Measurements from ENCODE around the gene NCAM2. TPM values are rescaled to one million over a fixed set of nuclear protein-coding genes. Genes with fewer than 3 reads are reported as not detected.
"Not testable (repeated sequence)": the region's sequence is repeated elsewhere in the genome, so short reads cannot be mapped to it uniquely, and the experiment has no call there.

The NCAM2 gene
- total and polyA plus RNA-seq, 3 experiments from 2014 or later: not detected

GRCh38 chr21:21122680-21123079 lies 124.5 kb downstream of the NCAM2 start:
- no peaks in the 10 kb centered on the region for H3K4me1 Mint-ChIP-seq
- H3K27ac ChIP-seq (ENCODE audit: low read depth, low read length): no peak overlapping the region
- no peaks in the 10 kb centered on the region for H3K36me3 Mint-ChIP-seq
- H3K4me3 ChIP-seq (ENCODE audit: low read length): no peak overlapping the region
- H3K27ac Mint-ChIP-seq: no peak overlapping the region
- CTCF ChIA-PET: no interaction called here
- H3K27me3 ChIP-seq (ENCODE audit: insufficient read depth, low read length, poor library complexity, severe bottlenecking): no peaks in the 10 kb centered on the region
- peaks cover 3 to 10% (median 5%) of the 10 kb centered on the region in 5 donors for H3K9me3 Mint-ChIP-seq
- no peaks in the 10 kb centered on the region for H3K27me3 Mint-ChIP-seq
- no peaks in the 10 kb centered on the region for H3K9me3 ChIP-seq (ENCODE audit: low read length)
- no peaks in the 10 kb centered on the region for H3K36me3 ChIP-seq (ENCODE audit: insufficient read depth, low read length)
- DNase-seq: no peak
- no peaks in the 10 kb centered on the region for H3K4me1 ChIP-seq (ENCODE audit: insufficient read depth, low read length)
- POLR2A ChIA-PET: no interaction called here
- no peak overlapping the region for H3K4me3 Mint-ChIP-seq

DNA sequence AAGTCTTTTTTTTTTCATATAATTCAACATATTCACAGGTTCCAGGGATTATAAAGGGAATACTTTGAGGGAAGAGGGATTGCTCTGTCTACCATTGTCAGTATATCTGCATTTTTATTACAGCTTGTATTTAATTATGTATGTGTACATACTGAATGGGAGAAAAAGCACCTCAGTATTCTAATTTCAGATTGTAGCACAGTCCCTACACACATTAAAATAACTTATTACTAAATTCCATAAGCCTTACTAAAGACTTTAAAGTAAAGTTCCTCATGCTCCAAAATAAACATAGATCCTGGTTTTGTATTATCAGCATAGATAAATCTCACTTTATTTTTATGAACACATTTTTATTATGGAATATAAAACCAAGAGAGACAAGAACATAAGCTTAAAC lies 134.2 kb downstream of the NCAM2 start:
- Mint-ChIP-seq H3K4me3 (no peak overlapping the region), H3K27ac (no peak overlapping the region), H3K9me3 (peaks cover 0 to 8% (median 4%) of the 10 kb centered on the region in 5 donors), H3K27me3 (no peaks in the 10 kb centered on the region), H3K4me1 (no peaks in the 10 kb centered on the region), H3K36me3 (no peaks in the 10 kb centered on the region)
- no peak for DNase-seq
- Histone ChIP-seq H3K4me3 (ENCODE audit: low read length) (no peak overlapping the region), H3K27ac (ENCODE audit: low read depth, low read length) (no peak overlapping the region), H3K4me1 (ENCODE audit: insufficient read depth, low read length) (no peaks in the 10 kb centered on the region), H3K27me3 (ENCODE audit: insufficient read depth, low read length, poor library complexity, severe bottlenecking) (no peaks in the 10 kb centered on the region), H3K9me3 (ENCODE audit: low read length) (no peaks in the 10 kb centered on the region), H3K36me3 (ENCODE audit: insufficient read depth, low read length) (no peaks in the 10 kb centered on the region)
- CTCF ChIA-PET: no interaction called here
- POLR2A ChIA-PET: no interaction called here

DNA sequence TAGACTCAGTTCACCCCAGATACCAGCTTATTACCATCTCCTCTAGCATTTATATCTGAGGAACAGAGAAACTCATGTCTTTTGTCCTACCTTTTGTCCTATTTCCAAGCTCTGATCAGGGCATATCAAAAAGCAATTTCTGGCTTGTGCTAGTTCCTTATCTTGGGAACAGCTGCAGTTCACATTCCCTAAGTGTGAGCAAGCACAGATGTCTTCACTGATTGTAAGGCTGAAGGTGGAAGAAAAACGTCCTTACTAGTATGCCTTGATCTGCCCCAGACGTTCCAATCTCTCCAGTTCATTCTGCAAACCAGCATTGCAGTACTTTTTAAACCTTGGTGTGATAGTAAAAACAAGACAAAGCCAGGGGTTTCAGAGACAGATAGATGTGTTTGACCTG lies 139.8 kb downstream of the NCAM2 start:
- Mint-ChIP-seq H3K36me3 (no peaks in the 10 kb centered on the region), H3K9me3 (peaks cover 3 to 12% (median 10%) of the 10 kb centered on the region in 5 donors), H3K27me3 (no peaks in the 10 kb centered on the region), H3K27ac (no peak overlapping the region), H3K4me3 (no peak overlapping the region), H3K4me1 (no peaks in the 10 kb centered on the region)
- Histone ChIP-seq H3K27ac (ENCODE audit: low read depth, low read length) (no peak overlapping the region), H3K4me1 (ENCODE audit: insufficient read depth, low read length) (no peaks in the 10 kb centered on the region), H3K27me3 (ENCODE audit: insufficient read depth, low read length, poor library complexity, severe bottlenecking) (no peaks in the 10 kb centered on the region), H3K9me3 (ENCODE audit: low read length) (no peaks in the 10 kb centered on the region), H3K36me3 (ENCODE audit: insufficient read depth, low read length) (no peaks in the 10 kb centered on the region), H3K4me3 (ENCODE audit: low read length) (no peak overlapping the region)
- POLR2A ChIA-PET: no interaction called here
- no peak for DNase-seq
- CTCF ChIA-PET: no interaction called here

DNA sequence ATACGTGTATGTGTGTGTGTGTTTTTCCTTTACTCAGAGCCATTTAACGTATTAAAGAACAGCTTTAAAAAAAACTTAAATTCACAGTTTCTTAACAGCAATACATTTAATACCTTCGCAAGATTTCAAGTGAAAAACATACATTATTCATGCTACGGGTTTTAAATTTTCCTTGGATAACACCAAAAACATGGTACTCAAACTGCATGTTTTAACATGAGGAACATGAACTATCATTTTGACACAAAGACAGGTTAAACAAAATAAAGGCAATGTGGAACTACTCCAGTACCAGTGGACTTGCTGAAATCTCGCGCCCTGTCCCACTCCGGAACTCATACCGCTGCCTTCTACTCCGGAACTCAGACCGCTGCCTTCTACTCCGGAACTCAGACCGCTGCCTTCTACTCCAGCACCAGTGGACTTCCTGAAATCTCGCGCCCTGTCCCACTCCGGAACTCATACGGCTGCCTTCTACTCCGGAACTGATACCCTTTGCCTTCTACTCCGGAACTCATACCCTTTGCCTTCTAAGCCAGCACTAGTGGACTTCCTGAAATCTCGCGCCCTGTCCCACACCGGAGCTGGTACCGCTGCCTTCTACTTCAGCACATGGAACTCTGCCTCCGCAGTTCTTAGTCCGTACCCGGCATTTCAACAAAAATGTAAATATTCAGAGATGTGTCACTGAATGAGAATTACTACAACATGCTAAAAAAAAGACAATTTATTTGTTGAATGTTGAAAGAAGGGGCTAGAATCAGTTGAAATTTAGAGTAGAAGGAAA lies 148.6 kb downstream of the NCAM2 start:
- no peaks in the 10 kb centered on the region for H3K4me1 ChIP-seq (ENCODE audit: insufficient read depth, low read length)
- no peaks in the 10 kb centered on the region for H3K27me3 ChIP-seq (ENCODE audit: insufficient read depth, low read length, poor library complexity, severe bottlenecking)
- no peak overlapping the region for H3K4me3 ChIP-seq (ENCODE audit: low read length)
- H3K36me3 ChIP-seq (ENCODE audit: insufficient read depth, low read length): no peaks in the 10 kb centered on the region
- H3K4me1 Mint-ChIP-seq: no peaks in the 10 kb centered on the region
- H3K27ac Mint-ChIP-seq: no peak overlapping the region
- no peaks in the 10 kb centered on the region for H3K9me3 ChIP-seq (ENCODE audit: low read length)
- no peak for DNase-seq
- H3K36me3 Mint-ChIP-seq: no peaks in the 10 kb centered on the region
- no peaks in the 10 kb centered on the region for H3K27me3 Mint-ChIP-seq
- H3K27ac ChIP-seq (ENCODE audit: low read depth, low read length): peak overlapping the region; percentile 70
- no peak overlapping the region for H3K4me3 Mint-ChIP-seq
- peaks cover 0 to 10% (median 6%) of the 10 kb centered on the region in 5 donors for H3K9me3 Mint-ChIP-seq
- CTCF ChIA-PET: no interaction called here
- POLR2A ChIA-PET: no interaction called here

DNA sequence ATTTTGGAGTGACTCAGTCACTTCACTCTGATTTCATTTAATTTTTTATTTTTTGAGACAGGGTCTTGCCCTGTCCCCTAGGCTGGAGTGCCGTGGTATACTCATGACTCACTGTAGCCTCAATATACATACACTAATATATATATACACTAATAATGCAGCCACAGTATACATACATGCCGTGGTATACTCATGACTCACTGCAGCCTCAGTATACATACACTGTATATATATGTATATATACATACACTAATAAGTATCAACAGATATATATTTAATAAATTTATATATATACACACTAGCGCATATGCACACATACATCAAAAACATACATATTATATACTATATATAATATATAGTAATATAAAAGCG lies 149.2 kb downstream of the NCAM2 start:
- Mint-ChIP-seq H3K9me3 (peaks cover 0 to 8% (median 6%) of the 10 kb centered on the region in 5 donors), H3K4me3 (no peak overlapping the region), H3K4me1 (no peaks in the 10 kb centered on the region), H3K36me3 (no peaks in the 10 kb centered on the region), H3K27ac (no peak overlapping the region), H3K27me3 (no peaks in the 10 kb centered on the region)
- Histone ChIP-seq H3K27ac (ENCODE audit: low read depth, low read length) (peak overlapping the region; percentile 70), H3K4me1 (ENCODE audit: insufficient read depth, low read length) (no peaks in the 10 kb centered on the region), H3K36me3 (ENCODE audit: insufficient read depth, low read length) (no peaks in the 10 kb centered on the region), H3K4me3 (ENCODE audit: low read length) (no peak overlapping the region), H3K27me3 (ENCODE audit: insufficient read depth, low read length, poor library complexity, severe bottlenecking) (no peaks in the 10 kb centered on the region), H3K9me3 (ENCODE audit: low read length) (no peaks in the 10 kb centered on the region)
- DNase-seq: no peak
- ChIA-PET POLR2A (no interaction called here), CTCF (no interaction called here)

DNA sequence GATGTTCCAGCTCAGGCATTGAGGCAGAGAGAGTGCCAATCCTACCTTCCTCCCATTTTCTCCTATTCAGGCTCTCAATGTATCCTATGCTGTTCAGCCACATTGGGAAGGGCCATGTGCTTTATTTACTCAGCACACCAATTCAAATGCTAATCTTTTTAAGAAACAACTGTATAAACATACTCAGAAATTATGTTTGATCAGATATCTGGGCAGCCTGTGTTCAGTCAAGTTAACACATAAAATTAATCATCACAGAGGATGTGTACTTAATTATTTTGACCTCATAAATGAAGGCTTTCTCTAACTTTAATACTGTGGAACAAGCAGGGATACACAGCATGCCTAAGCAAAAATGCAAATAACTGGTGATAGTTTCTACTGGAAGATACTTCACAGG lies 149.8 kb downstream of the NCAM2 start:
- no peak overlapping the region for H3K4me3 Mint-ChIP-seq
- POLR2A ChIA-PET: no interaction called here
- no peaks in the 10 kb centered on the region for H3K36me3 ChIP-seq (ENCODE audit: insufficient read depth, low read length)

DNA sequence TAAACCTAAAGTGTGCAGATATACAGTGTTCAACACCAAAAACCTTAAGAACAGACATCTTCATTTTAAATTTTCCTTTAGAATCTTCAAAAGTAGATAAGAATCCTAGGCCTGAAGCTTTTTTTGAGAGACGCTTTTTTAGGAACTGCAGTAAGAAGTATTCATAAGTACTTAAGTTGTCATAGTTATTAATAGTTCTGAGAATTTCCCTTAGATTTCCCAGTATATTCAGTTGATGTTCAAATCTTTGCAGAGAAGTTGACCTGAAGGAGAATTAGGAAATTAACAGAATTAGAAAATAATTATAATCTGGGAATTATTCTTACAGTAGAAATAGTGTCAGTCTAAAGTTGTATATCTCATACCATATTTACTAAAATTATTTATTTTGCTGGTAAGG lies 150.3 kb downstream of the NCAM2 start:
- peak overlapping the region; percentile 40 for H3K27ac ChIP-seq (ENCODE audit: low read depth, low read length)
- no peaks in the 10 kb centered on the region for H3K36me3 Mint-ChIP-seq
- H3K36me3 ChIP-seq (ENCODE audit: insufficient read depth, low read length): no peaks in the 10 kb centered on the region
- CTCF ChIA-PET: no interaction called here
- H3K4me3 ChIP-seq (ENCODE audit: low read length): no peak overlapping the region
- no peak overlapping the region for H3K27ac Mint-ChIP-seq
- no peak for DNase-seq
- no peaks in the 10 kb centered on the region for H3K9me3 ChIP-seq (ENCODE audit: low read length)
- H3K27me3 Mint-ChIP-seq: no peaks in the 10 kb centered on the region
- POLR2A ChIA-PET: no interaction called here
- H3K4me3 Mint-ChIP-seq: no peak overlapping the region
- H3K9me3 Mint-ChIP-seq: peaks cover 2 to 13% (median 3%) of the 10 kb centered on the region in 5 donors
- H3K27me3 ChIP-seq (ENCODE audit: insufficient read depth, low read length, poor library complexity, severe bottlenecking): no peaks in the 10 kb centered on the region
- no peaks in the 10 kb centered on the region for H3K4me1 Mint-ChIP-seq
- no peaks in the 10 kb centered on the region for H3K4me1 ChIP-seq (ENCODE audit: insufficient read depth, low read length)

More for the DNA sequence above, 149.8 kb downstream of the NCAM2 start:
- H3K4me1 ChIP-seq (ENCODE audit: insufficient read depth, low read length): no peaks in the 10 kb centered on the region
- no peaks in the 10 kb centered on the region for H3K27me3 ChIP-seq (ENCODE audit: insufficient read depth, low read length, poor library complexity, severe bottlenecking)
- H3K27ac ChIP-seq (ENCODE audit: low read depth, low read length): peak overlapping the region; percentile 40
- H3K36me3 Mint-ChIP-seq: no peaks in the 10 kb centered on the region
- no peak overlapping the region for H3K4me3 ChIP-seq (ENCODE audit: low read length)
- DNase-seq: no peak
- H3K4me1 Mint-ChIP-seq: no peaks in the 10 kb centered on the region
- CTCF ChIA-PET: no interaction called here
- no peaks in the 10 kb centered on the region for H3K9me3 ChIP-seq (ENCODE audit: low read length)
- H3K27me3 Mint-ChIP-seq: no peaks in the 10 kb centered on the region
- H3K9me3 Mint-ChIP-seq: peaks cover 0 to 8% (median 3%) of the 10 kb centered on the region in 5 donors
- no peak overlapping the region for H3K27ac Mint-ChIP-seq

DNA sequence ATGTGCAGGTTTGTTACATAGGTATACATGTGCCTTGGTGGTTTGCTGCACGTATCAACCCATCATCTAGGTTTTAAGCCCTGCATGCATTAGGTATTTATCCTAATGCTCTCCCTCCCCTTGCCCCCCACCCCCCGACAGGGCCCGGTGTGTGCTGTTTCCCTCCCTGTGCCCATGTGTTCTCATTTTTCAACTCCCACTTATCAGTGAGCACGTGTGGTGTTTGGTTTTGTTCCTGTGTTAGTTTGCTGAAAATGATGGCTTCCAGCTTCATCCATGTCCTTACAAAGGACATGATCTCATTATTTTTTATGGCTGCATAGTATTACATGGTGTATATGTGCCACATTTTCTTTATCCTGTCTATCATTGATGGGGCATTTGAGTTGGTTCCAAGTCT lies 151.2 kb downstream of the NCAM2 start:
- H3K36me3 Mint-ChIP-seq; H3K27me3 ChIP-seq (ENCODE audit: insufficient read depth, low read length, poor library complexity, severe bottlenecking); H3K4me3 ChIP-seq (ENCODE audit: low read length); H3K27me3 Mint-ChIP-seq; H3K36me3 ChIP-seq (ENCODE audit: insufficient read depth, low read length); CTCF ChIA-PET; H3K9me3 ChIP-seq (ENCODE audit: low read length); H3K27ac ChIP-seq (ENCODE audit: low read depth, low read length); DNase-seq; H3K4me3 Mint-ChIP-seq; POLR2A ChIA-PET; H3K4me1 Mint-ChIP-seq; H3K4me1 ChIP-seq (ENCODE audit: insufficient read depth, low read length); H3K27ac Mint-ChIP-seq: not testable (repeated sequence)
- peaks cover 2 to 15% (median 3%) of the 10 kb centered on the region in 5 donors for H3K9me3 Mint-ChIP-seq
